Activated B cell treated with CpG ODN at 0.5 μM for 24 hours (primary cell): ENCODE data around the gene FNBP1. TPM values are rescaled to one million over a fixed set of nuclear protein-coding genes. Genes with fewer than 3 reads are reported as not detected.

Experiments used
- ATAC-seq: fragments of 200-7000 bp; cut with Tn5 transposase; one replicate; pipeline ENCODE4 v1.10.0; 2021; ENCODE audit warnings: low read depth, mild to moderate bottlenecking, moderate library complexity
- CTCF ChIA-PET: fragments of 350-600 bp; sonication (Branson Sonifier 250); formaldehyde crosslinking; loops from one replicate; lab custom pipeline; 2021; ENCODE audit warnings: antibody characterized with exemption; lab: Charles Lee
- POLR2A ChIA-PET: fragments of 350-600 bp; sonication (Branson Sonifier 250); formaldehyde crosslinking; loops from one replicate; lab custom pipeline; 2021; ENCODE audit warnings: antibody characterized with exemption; lab: Charles Lee
- DNase-seq: peaks from one replicate; pipeline ENCODE4 v3.0.0; 2022
- H3K27ac Mint-ChIP-seq: one replicate; pipeline ENCODE4 v1.8.0; 2020; ENCODE audit warnings: mixed read lengths
- H3K27me3 Mint-ChIP-seq: one replicate; pipeline ENCODE4 v1.8.0; 2021; ENCODE audit warnings: mixed read lengths
- H3K36me3 Mint-ChIP-seq: one replicate; pipeline ENCODE4 v1.8.0; 2021; ENCODE audit warnings: low read depth, mixed read lengths
- H3K4me1 Mint-ChIP-seq: one replicate; pipeline ENCODE4 v1.8.0; 2021; ENCODE audit warnings: mixed read lengths
- H3K4me3 Mint-ChIP-seq: one replicate; pipeline ENCODE4 v1.8.0; 2020; ENCODE audit warnings: mild to moderate bottlenecking, mixed read lengths
- H3K9me3 Mint-ChIP-seq: one replicate; pipeline ENCODE4 v1.8.0; 2020; ENCODE audit warnings: mixed read lengths
- intact Hi-C: fragments of 100-400 bp; cut with micrococcal nuclease; formaldehyde crosslinking; loops from one replicate; pipeline ENCODE4 v1.15.1; 2024
- total RNA-seq: library from RNA; stranded (reverse); gene quantifications from 2 replicates; pipeline ENCODE4 v1.2.3, GENCODE V29; 2022
- TF ChIP-seq, protein P1 (sequence below): fragments of 200-600 bp; IDR thresholded peaks from one replicate; pipeline ENCODE4 v1.8.0; 2022; ENCODE audit warnings: antibody characterized with exemption, mild to moderate bottlenecking

FNBP1 gene
- total RNA-seq, 1 donor from 2014 or later = 501 TPM

DNA sequence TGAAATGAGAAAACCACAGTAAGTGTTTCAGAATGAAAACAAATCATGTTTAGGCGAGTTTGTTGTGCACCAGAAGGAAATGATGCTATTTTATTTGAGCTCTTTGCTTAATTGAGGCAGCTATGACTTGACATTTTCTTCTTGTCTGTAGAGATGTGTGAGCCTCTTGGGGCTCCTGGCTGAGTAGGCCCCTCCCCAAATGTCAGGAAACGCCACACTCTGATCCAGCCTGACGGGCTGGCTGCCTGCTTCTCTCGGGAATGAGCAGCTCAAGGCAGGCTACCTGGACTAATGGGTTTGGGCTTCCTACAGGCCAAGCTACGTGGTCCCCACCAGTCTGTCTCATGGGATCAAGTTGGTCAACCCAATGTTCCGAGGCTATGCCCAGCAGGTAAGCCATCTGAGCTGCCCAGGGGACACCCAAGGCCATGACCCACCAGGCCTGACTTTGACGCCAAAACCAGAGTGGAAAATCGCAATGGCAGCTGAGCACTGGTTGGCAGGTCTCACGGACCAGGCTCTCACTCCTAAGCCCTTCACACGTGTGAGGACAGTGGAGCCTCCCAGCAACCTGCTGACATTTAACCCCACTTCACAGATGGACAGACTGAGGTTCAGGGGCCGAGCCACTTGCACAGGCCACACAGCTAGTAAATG lies 177.9 kb downstream of the FNBP1 start:
- Mint-ChIP-seq H3K27me3 (no peaks in the 10 kb centered on the region), H3K27ac (peak overlapping the region; percentile 41), H3K36me3 (peaks cover 49% of the 10 kb centered on the region), H3K9me3 (no peaks in the 10 kb centered on the region), H3K4me1 (peaks cover 22% of the 10 kb centered on the region), H3K4me3 (no peak overlapping the region)
- TF ChIP-seq, protein P1, sequence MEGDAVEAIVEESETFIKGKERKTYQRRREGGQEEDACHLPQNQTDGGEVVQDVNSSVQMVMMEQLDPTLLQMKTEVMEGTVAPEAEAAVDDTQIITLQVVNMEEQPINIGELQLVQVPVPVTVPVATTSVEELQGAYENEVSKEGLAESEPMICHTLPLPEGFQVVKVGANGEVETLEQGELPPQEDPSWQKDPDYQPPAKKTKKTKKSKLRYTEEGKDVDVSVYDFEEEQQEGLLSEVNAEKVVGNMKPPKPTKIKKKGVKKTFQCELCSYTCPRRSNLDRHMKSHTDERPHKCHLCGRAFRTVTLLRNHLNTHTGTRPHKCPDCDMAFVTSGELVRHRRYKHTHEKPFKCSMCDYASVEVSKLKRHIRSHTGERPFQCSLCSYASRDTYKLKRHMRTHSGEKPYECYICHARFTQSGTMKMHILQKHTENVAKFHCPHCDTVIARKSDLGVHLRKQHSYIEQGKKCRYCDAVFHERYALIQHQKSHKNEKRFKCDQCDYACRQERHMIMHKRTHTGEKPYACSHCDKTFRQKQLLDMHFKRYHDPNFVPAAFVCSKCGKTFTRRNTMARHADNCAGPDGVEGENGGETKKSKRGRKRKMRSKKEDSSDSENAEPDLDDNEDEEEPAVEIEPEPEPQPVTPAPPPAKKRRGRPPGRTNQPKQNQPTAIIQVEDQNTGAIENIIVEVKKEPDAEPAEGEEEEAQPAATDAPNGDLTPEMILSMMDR = no peak
- intact Hi-C loops = no loop called here
- ChIA-PET CTCF (no interaction called here), POLR2A (interaction anchor here (0.6 to 0.7 kb wide), 2 partner anchors 169 to 181 kb away, joined by 3 to 5 read pairs; no protein-coding TSS in a partner anchor)
- DNase-seq (no peak), ATAC-seq (no peak)

GRCh38 chr9:129863059-129863690 lies 179.8 kb downstream of the FNBP1 start:
- peaks cover 50% of the 10 kb centered on the region for H3K36me3 Mint-ChIP-seq
- no peak overlapping the region for H3K4me3 Mint-ChIP-seq
- no peak overlapping the region for H3K27ac Mint-ChIP-seq
- ATAC-seq (no peak), DNase-seq (no peak)
- TF ChIP-seq, protein P1 = no peak
- CTCF ChIA-PET = no interaction called here
- POLR2A ChIA-PET = no interaction called here
- peaks cover 12% of the 10 kb centered on the region for H3K4me1 Mint-ChIP-seq
- H3K27me3 Mint-ChIP-seq = no peaks in the 10 kb centered on the region
- intact Hi-C loops = no loop called here
- no peaks in the 10 kb centered on the region for H3K9me3 Mint-ChIP-seq

- intact Hi-C loops = no loop called here
- no peak for DNase-seq
- ATAC-seq = no peak
- TF ChIP-seq, protein P1 = no peak
- ChIA-PET POLR2A (interaction anchor here (0.5 kb wide), 1 partner anchor 59 kb away, joined by 5 read pairs; no protein-coding TSS in a partner anchor), CTCF (no interaction called here)
- H3K27me3 Mint-ChIP-seq = no peaks in the 10 kb centered on the region
- no peaks in the 10 kb centered on the region for H3K9me3 Mint-ChIP-seq
- H3K4me3 Mint-ChIP-seq = no peak overlapping the region
- peaks cover 56% of the 10 kb centered on the region for H3K36me3 Mint-ChIP-seq
- peaks cover 8% of the 10 kb centered on the region for H3K4me1 Mint-ChIP-seq
- peak overlapping the region; percentile 18 for H3K27ac Mint-ChIP-seq
Observed at GRCh38 chr9:129861447-129861827, 181.6 kb downstream of the FNBP1 start.

DNA sequence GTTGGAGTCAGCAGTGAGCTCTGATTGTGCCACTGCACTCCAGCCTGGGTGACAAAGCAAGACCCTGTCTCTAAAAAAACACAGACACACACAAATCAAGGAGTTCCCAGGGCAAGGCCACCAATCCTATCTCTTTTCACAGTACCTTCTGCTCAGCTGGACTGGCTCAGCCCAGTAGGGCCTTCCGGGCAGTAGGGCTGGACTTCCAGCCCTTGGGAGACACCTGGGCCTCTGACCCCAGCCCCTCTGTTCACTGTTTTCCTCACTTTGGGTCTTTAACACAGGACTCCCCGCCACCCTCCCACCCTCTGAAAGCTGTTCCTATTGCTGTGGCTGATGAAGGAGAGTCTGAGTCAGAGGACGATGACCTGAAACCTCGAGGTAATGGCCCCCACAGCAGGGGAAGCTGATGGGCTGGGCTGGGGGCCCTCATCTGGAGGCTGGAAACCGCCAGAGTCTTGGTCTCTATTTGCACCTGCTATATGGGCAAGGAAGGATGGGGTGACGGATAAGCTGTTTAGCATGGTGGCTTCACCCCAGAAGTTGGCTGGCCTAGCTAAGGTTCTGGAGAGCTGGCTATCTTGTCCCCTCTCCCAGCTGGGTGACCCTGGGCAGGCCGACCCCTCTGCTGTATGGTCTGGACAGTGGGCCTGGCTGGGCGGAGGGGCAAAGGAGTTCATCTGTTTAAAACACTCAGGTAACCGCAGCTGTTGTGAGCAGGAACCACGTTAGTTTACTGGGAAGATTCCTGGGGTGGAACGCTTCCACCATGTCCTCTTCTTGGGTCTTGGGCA lies 182.1 kb downstream of the FNBP1 start:
- ChIA-PET CTCF (interaction anchor here (0.9 kb wide), 1 partner anchor 24 kb away, joined by 6 read pairs; no protein-coding TSS in a partner anchor), POLR2A (interaction anchor here (0.5 kb wide), 1 partner anchor 58 kb away, joined by 5 read pairs; no protein-coding TSS in a partner anchor)
- TF ChIP-seq, protein P1 = no peak
- H3K4me1 Mint-ChIP-seq = peaks cover 6% of the 10 kb centered on the region
- no peaks in the 10 kb centered on the region for H3K9me3 Mint-ChIP-seq
- H3K4me3 Mint-ChIP-seq = no peak overlapping the region
- no peak overlapping the region for H3K27ac Mint-ChIP-seq
- no peak for DNase-seq
- no peak for ATAC-seq
- intact Hi-C loops = no loop called here
- H3K36me3 Mint-ChIP-seq = peaks cover 59% of the 10 kb centered on the region
- no peaks in the 10 kb centered on the region for H3K27me3 Mint-ChIP-seq
